Cardiac muscle cell (in vitro differentiated cells and primary cell): ENCODE measurements around the gene DSTN. TPM values are rescaled to one million over a fixed set of nuclear protein-coding genes. Genes with fewer than 3 reads are reported as not detected.

Experiments
- DNase-seq, 2 donors: peaks; one replicate each; pipeline versions ENCODE4 v3.0.0 to v3.0.0-alpha.2; 2010 to 2017; ENCODE audit warnings: low read depth in 1 of 2, low spot score in 1 of 2
- H3K27ac ChIP-seq: fragments of 200-600 bp; sonication (generic); 2 replicates; pipeline ENCODE4 v1.5.1; 2016
- H3K27me3 ChIP-seq: fragments of 200-600 bp; sonication (generic); 2 replicates; pipeline ENCODE4 v1.6.0; 2016; ENCODE audit warnings: control low read depth
- H3K36me3 ChIP-seq: fragments of 200-600 bp; sonication (generic); 2 replicates; pipeline ENCODE4 v1.5.1; 2016; ENCODE audit warnings: control low read depth
- H3K4me1 ChIP-seq: fragments of 200-600 bp; sonication (generic); 2 replicates; pipeline ENCODE4 v1.8.1; 2017; ENCODE audit warnings: low read depth, mild to moderate bottlenecking, mixed run types
- H3K4me3 ChIP-seq: fragments of 200-600 bp; sonication (generic); 2 replicates; pipeline ENCODE4 v1.5.1; 2016; ENCODE audit warnings: mild to moderate bottlenecking
- H3K9me3 ChIP-seq: fragments of 200-600 bp; sonication (generic); 2 replicates; pipeline ENCODE4 v1.5.1; 2017; ENCODE audit warnings: low read depth, mild to moderate bottlenecking, control low read depth
- polyA plus RNA-seq: library from polyadenylated mRNA; unstranded; fragments of >200 nt; fragmentation: Nextera tagmentation; extraction: Ambion mirVana; gene quantifications from 2 replicates; pipeline ENCODE4 v1.2.1, GENCODE V29; 2016
- total RNA-seq: library from RNA; depleted of rRNA; stranded (reverse); fragments of >200 nt; gene quantifications from 2 replicates; pipeline ENCODE4 v1.2.3, GENCODE V29; 2016
- TF ChIP-seq, protein P1 (sequence below): IDR thresholded peaks from 2 replicates; pipeline ENCODE4 v1.5.1; 2012; ENCODE audit warnings: low read depth, mild to moderate bottlenecking, low read length

DSTN gene
- total and polyA plus RNA-seq, 2 experiments from 2014 or later = 231 to 743 TPM

DNA sequence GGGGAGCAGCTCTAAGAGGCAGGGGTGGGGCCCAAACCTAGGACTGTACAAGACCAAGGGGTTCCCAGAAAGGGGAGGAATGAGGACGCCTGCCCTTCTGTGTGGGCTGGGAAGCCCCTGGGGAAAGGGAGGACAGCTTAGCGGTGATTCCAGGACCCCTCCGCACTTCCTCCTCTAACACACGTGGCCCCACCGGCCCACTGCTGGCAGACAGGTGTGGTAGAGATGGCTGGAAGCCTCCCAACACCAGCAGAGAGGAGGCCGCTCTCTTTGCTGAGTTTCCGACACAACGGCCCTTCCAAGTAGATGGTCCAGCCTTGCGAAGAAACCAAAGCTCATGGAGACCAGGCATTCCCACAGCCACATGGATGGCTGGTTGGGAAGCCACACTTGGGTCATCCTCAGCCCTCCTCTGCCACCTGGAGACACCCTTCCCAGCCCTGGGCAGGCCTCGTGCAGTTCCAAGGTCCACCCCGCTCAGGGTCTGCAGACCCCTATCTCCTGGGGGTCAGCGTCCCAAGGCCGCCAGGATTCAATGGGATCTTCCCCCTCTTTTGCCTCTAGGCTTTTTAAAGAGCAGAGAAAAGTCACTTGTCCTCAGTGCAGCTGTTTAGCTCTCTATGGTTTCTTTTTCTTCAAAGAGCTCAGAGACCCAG lies 68.2 kb downstream of the DSTN start:
- Histone ChIP-seq H3K36me3 (peaks cover 7% of the 10 kb centered on the region), H3K27me3 (no peaks in the 10 kb centered on the region), H3K27ac (peak overlapping the region; percentile 53), H3K4me1 (peaks cover 8% of the 10 kb centered on the region), H3K9me3 (no peaks in the 10 kb centered on the region), H3K4me3 (no peak overlapping the region)
- TF ChIP-seq, protein P1, sequence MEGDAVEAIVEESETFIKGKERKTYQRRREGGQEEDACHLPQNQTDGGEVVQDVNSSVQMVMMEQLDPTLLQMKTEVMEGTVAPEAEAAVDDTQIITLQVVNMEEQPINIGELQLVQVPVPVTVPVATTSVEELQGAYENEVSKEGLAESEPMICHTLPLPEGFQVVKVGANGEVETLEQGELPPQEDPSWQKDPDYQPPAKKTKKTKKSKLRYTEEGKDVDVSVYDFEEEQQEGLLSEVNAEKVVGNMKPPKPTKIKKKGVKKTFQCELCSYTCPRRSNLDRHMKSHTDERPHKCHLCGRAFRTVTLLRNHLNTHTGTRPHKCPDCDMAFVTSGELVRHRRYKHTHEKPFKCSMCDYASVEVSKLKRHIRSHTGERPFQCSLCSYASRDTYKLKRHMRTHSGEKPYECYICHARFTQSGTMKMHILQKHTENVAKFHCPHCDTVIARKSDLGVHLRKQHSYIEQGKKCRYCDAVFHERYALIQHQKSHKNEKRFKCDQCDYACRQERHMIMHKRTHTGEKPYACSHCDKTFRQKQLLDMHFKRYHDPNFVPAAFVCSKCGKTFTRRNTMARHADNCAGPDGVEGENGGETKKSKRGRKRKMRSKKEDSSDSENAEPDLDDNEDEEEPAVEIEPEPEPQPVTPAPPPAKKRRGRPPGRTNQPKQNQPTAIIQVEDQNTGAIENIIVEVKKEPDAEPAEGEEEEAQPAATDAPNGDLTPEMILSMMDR = no peak
- DNase-seq = no peak

DNA sequence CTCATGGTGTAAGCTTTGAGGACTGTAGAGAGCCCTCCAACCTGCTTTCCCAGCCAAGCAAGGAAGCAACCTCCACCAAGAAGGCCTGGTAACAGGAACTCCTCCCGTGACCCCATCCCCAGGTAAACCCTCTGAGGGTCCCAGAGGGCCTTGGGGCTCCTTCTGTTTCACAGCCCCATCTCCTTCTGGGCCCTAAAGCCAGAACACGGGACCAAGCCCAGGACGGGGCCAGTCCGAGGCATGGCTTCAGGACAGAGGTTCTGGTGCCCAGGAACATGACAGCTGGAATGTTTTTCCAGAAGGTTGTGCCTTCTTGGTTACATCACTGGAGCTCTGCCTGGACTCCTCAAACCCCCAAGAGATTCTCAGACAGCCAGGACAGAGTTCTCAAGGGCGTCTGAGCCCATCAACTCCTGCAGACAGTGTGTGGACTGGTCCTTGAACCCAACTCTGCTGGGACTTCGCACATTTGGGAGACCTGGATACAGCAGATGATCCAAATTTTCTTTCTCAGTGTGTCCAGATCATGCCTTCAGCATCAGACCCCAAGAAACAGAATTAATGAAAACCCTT lies 69.0 kb downstream of the DSTN start:
- Histone ChIP-seq H3K4me3 (no peak overlapping the region), H3K4me1 (peaks cover 14% of the 10 kb centered on the region), H3K36me3 (peaks cover 7% of the 10 kb centered on the region)

DNA sequence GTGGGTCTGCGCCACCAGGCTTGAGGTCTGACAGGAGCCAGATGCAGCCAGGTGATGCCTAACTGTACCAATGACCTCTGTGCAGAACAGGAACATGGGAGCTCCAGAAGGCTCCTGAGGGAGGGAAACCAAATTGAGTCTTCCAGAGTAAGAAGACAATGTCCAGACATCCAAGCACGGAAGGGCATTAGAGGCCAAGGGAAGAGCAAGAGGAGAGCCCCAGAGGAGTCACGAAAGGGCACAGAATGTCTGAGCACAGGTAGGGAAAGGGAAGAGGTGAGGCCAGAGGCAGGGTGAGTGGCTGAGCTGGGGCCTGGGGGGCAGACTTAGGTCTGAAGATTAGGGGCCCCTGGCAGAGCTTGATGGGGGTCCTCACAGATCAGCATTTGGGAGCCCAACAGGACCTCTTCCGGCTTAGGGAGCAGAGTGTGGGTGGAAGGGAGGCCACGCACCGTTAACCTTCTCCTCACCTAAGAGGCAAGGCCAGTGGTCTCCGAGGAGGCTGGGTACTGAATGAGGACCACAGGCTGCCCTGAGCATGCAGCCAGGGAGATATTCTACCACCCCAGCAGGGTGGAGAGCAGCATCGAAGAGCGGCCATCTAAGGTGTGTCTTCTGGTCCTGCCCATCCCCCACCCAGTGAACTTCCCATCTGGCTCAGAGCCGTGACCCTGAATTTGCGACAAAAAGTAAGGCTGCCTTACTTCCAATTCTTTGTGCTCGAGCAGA lies 70.4 kb downstream of the DSTN start:
- Histone ChIP-seq H3K36me3 (peaks cover 7% of the 10 kb centered on the region), H3K27me3 (no peaks in the 10 kb centered on the region), H3K4me3 (no peak overlapping the region), H3K9me3 (no peaks in the 10 kb centered on the region), H3K27ac (no peak overlapping the region), H3K4me1 (peaks cover 25% of the 10 kb centered on the region)
- no peak for DNase-seq
- TF ChIP-seq, protein P1 = no peak

More for the DNA sequence above, 69.0 kb downstream of the DSTN start:
- no peak for DNase-seq
- Histone ChIP-seq H3K27me3 (no peaks in the 10 kb centered on the region), H3K9me3 (no peaks in the 10 kb centered on the region), H3K27ac (no peak overlapping the region)
- TF ChIP-seq, protein P1 = no peak

DNA sequence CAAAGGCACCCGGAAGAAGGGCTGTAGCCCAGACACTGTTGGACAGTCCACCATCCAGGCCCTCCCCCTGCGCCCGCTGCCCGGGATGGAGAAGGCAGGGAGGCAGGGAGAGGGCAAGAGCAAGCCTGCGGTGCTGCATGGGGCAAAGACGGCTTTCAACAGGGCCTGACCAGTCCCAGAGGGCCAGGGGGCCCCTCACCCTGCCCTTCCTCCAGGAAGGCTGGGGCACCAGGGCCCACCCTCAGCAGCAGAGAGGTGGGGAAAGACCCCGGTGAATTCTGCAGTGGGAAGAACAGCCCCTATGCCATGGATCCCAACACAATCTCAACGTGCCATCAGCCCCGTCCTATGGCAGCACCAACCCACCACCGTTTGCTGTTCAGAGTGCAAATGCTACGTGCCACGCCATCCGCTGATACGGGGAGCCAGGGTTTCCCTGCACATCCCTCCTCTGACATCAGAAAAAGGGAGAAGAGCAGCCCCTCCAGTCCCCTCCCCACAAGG lies 71.1 kb downstream of the DSTN start:
- no peak for DNase-seq
- no peaks in the 10 kb centered on the region for H3K9me3 ChIP-seq
- H3K27ac ChIP-seq = no peak overlapping the region
- H3K36me3 ChIP-seq = peaks cover 7% of the 10 kb centered on the region
- no peaks in the 10 kb centered on the region for H3K27me3 ChIP-seq
- H3K4me3 ChIP-seq = no peak overlapping the region
- TF ChIP-seq, protein P1 = no peak
- H3K4me1 ChIP-seq = peaks cover 31% of the 10 kb centered on the region

DNA sequence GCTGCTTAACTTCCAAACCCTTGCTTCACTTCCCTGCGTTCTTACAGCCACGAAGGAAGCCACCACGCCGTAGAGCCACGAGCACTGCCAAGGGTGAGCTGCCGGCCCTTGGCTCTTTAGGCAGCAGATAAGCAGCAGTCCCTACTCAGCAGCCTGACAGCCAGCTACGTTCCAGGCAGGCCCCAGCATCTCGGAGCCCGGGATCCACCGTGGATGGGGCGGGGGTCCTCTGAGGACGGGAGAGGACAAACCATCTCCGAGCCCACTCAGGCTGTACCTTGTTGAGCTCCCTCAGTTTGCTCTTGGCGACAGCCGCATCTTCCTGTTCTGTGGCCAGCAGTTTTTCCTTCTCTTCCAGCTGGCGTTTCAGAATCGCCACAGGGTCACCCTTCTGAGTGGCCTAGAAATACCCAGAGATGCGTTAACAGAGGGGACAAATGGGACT lies 71.7 kb downstream of the DSTN start:
- H3K4me3 ChIP-seq = no peak overlapping the region
- H3K27me3 ChIP-seq = no peaks in the 10 kb centered on the region
- peaks cover 7% of the 10 kb centered on the region for H3K36me3 ChIP-seq
- no peak overlapping the region for H3K27ac ChIP-seq
- no peak for DNase-seq
- TF ChIP-seq, protein P1 = no peak
- no peaks in the 10 kb centered on the region for H3K9me3 ChIP-seq
- H3K4me1 ChIP-seq = peaks cover 35% of the 10 kb centered on the region
